H1 (cell line): ENCODE data around the gene ADIPOR1. TPM values are rescaled to one million over a fixed set of nuclear protein-coding genes. Genes with fewer than 3 reads are reported as not detected.

ENCODE experiments used
- CTCF ChIA-PET: fragments of 300-600 bp; sonication (Branson Sonifier 250); formaldehyde crosslinking; loops from one replicate; lab custom pipeline; 2021; ENCODE audit not compliant: partially characterized antibody; lab: Charles Lee
- POLR2A ChIA-PET: fragments of 300-600 bp; sonication (Branson Sonifier 250); formaldehyde crosslinking; loops from one replicate; lab custom pipeline; 2021; ENCODE audit warnings: inconsistent platforms; ENCODE audit not compliant: partially characterized antibody; lab: Charles Lee
- DNase-seq, 2 experiments: peaks; one replicate each; pipeline versions ENCODE4 v3.0.0 to v3.0.0-alpha.2; 2010 to 2022; ENCODE audit warnings: low spot score in 2 of 2, low read depth in 1 of 2, mixed read lengths in 1 of 2
- FAIRE-seq: peaks from 2 replicates; lab custom pipeline; 2011; peaks lifted over from hg19 to GRCh38; lab: Jason Lieb, UNC
- H2AFZ ChIP-seq: 2 replicates; pipeline ENCODE4 v1.8.1; 2012; ENCODE audit warnings: low read length, inconsistent platforms
- H2AK5ac ChIP-seq: 2 replicates; pipeline ENCODE4 v1.6.1; 2013; ENCODE audit warnings: low read depth, low read length
- H2BK120ac ChIP-seq: replicated peaks from 2 replicates; pipeline ENCODE3; 2013; ENCODE audit warnings: low read depth, low read length, inconsistent platforms
- H2BK12ac ChIP-seq: 2 replicates; pipeline ENCODE4 v1.6.1; 2013; ENCODE audit warnings: low read depth, low read length
- H2BK15ac ChIP-seq: 2 replicates; pipeline ENCODE4 v1.6.1; 2013; ENCODE audit warnings: low read length
- H2BK20ac ChIP-seq: 2 replicates; pipeline ENCODE4 v1.6.1; 2013; ENCODE audit warnings: low read length
- H2BK5ac ChIP-seq: 2 replicates; pipeline ENCODE4 v1.6.1; 2013; ENCODE audit warnings: low read depth, low read length
- H3K14ac ChIP-seq: 2 replicates; pipeline ENCODE4 v1.6.1; 2013; ENCODE audit warnings: inconsistent platforms; ENCODE audit not compliant: insufficient read length
- H3K18ac ChIP-seq: 2 replicates; pipeline ENCODE4 v1.6.1; 2013; ENCODE audit warnings: low read length; ENCODE audit errors: extremely low read depth
- H3K23ac ChIP-seq: 2 replicates; pipeline ENCODE4 v1.6.1; 2013; ENCODE audit warnings: inconsistent platforms; ENCODE audit not compliant: insufficient read length
- H3K23me2 ChIP-seq: 2 replicates; pipeline ENCODE4 v1.6.1; 2013; ENCODE audit warnings: low read depth, low read length
- H3K27ac ChIP-seq: 2 replicates; pipeline ENCODE4 v1.6.1; 2011; ENCODE audit warnings: low read depth, low read length, inconsistent platforms
- H3K27me3 ChIP-seq, 4 experiments: replicated peaks in 1 of 4; 1 replicate in 1 of 4; 2 replicates in 3 of 4; pipeline versions ENCODE4 v1.6.1 to v1.8.1; 2011 to 2013; ENCODE audit warnings: low read length in 3 of 4, mild to moderate bottlenecking in 3 of 4, inconsistent platforms in 2 of 4, mixed read lengths in 2 of 4, moderate library complexity in 1 of 4; ENCODE audit not compliant: control insufficient read depth in 3 of 4, insufficient read depth in 3 of 4; ENCODE audit errors: extremely low read depth in 1 of 4
- H3K36me3 ChIP-seq, 4 experiments: 2 replicates each; pipeline versions ENCODE4 v1.6.1 to v1.8.1; 2011 to 2013; ENCODE audit warnings: mild to moderate bottlenecking in 4 of 4, low read length in 3 of 4, moderate library complexity in 2 of 4, control low read depth in 1 of 4, inconsistent platforms in 1 of 4; ENCODE audit not compliant: insufficient read depth in 4 of 4, control insufficient read depth in 2 of 4
- H3K4ac ChIP-seq: replicated peaks from 2 replicates; pipeline ENCODE3; 2013; ENCODE audit warnings: low read length, low read depth, mixed read lengths, inconsistent platforms; ENCODE audit not compliant: insufficient read length
- H3K4me1 ChIP-seq, 4 experiments: replicated peaks in 1 of 4; 1 replicate in 1 of 4; 2 replicates in 3 of 4; pipeline versions ENCODE4 v1.6.1 to v1.8.1; 2011 to 2013; ENCODE audit warnings: low read length in 3 of 4, inconsistent platforms in 2 of 4, mixed read lengths in 1 of 4; ENCODE audit not compliant: insufficient read depth in 4 of 4, control insufficient read depth in 3 of 4
- H3K4me2 ChIP-seq, 2 experiments: 2 replicates each; pipeline versions ENCODE4 v1.6.1 to v1.8.1; 2011 to 2013; ENCODE audit warnings: low read depth in 2 of 2, low read length in 2 of 2, control low read depth in 1 of 2, inconsistent platforms in 1 of 2, mild to moderate bottlenecking in 1 of 2; ENCODE audit not compliant: insufficient read depth in 1 of 2
- H3K4me3 ChIP-seq, 4 experiments: fragments of 200-600, 300-600 bp in 1 of 4; sonication (generic), shearing (Covaris generic), sonication (Bioruptor Twin) in 1 of 4; 2 replicates each; pipeline versions ENCODE4 v1.5.1 to v1.8.1; 2011 to 2016; ENCODE audit warnings: low read length in 4 of 4, low read depth in 3 of 4, control low read depth in 2 of 4, inconsistent platforms in 2 of 4, mild to moderate bottlenecking in 2 of 4, mixed read lengths in 1 of 4, moderate library complexity in 1 of 4; ENCODE audit not compliant: insufficient read depth in 2 of 4; ENCODE audit errors: extremely low read depth in 1 of 4
- H3K56ac ChIP-seq: replicated peaks from 2 replicates; pipeline ENCODE3; 2013; ENCODE audit warnings: low read depth, mild to moderate bottlenecking, mixed read lengths, low read length, inconsistent platforms; ENCODE audit not compliant: insufficient read length
- H3K79me1 ChIP-seq: 2 replicates; pipeline ENCODE4 v1.6.1; 2013; ENCODE audit warnings: low read depth, low read length, control low read depth
- H3K79me2 ChIP-seq, 2 experiments: 2 replicates each; pipeline versions ENCODE4 v1.6.1 to v1.8.1; 2012 to 2013; ENCODE audit warnings: low read length in 2 of 2, mild to moderate bottlenecking in 2 of 2, inconsistent platforms in 1 of 2; ENCODE audit not compliant: insufficient read depth in 2 of 2, control insufficient read depth in 1 of 2
- H3K9ac ChIP-seq, 4 experiments: replicated peaks in 1 of 4; 1 replicate in 1 of 4; 2 replicates in 3 of 4; pipeline versions ENCODE4 v1.6.1 to v1.8.1; 2011 to 2013; ENCODE audit warnings: low read depth in 3 of 4, low read length in 3 of 4, control low read depth in 2 of 4, mild to moderate bottlenecking in 2 of 4, moderate library complexity in 2 of 4, inconsistent platforms in 1 of 4; ENCODE audit errors: extremely low read depth in 1 of 4
- H3K9me3 ChIP-seq, 2 experiments: 2 replicates each; pipeline versions ENCODE4 v1.6.1 to v1.8.1; 2012 to 2013; ENCODE audit warnings: mild to moderate bottlenecking in 2 of 2, moderate library complexity in 2 of 2, control low read depth in 1 of 2, inconsistent platforms in 1 of 2, low read depth in 1 of 2, low read length in 1 of 2, mixed read lengths in 1 of 2; ENCODE audit not compliant: insufficient read depth in 2 of 2
- H4K20me1 ChIP-seq, 2 experiments: replicated peaks in 1 of 2; 2 replicates each; pipeline versions ENCODE3 to v1.8.1; 2011 to 2013; ENCODE audit warnings: inconsistent platforms in 2 of 2, low read length in 2 of 2, mild to moderate bottlenecking in 1 of 2; ENCODE audit not compliant: insufficient read depth in 2 of 2, control insufficient read depth in 1 of 2
- H4K5ac ChIP-seq: 2 replicates; pipeline ENCODE4 v1.6.1; 2013; ENCODE audit warnings: low read length, low read depth, mixed read lengths, inconsistent platforms; ENCODE audit not compliant: insufficient read length
- H4K8ac ChIP-seq: 2 replicates; pipeline ENCODE4 v1.8.0; 2013; ENCODE audit warnings: mild to moderate bottlenecking, moderate library complexity, low read length, inconsistent platforms; ENCODE audit not compliant: insufficient read depth; ENCODE audit errors: extremely low read depth
- H4K91ac ChIP-seq: replicated peaks from 2 replicates; pipeline ENCODE3; 2013; ENCODE audit warnings: low read length, mixed read lengths, inconsistent platforms; ENCODE audit not compliant: insufficient read length
- BACH1 ChIP-seq: IDR thresholded peaks from 2 replicates; pipeline ENCODE4 v1.6.1; 2012; ENCODE audit warnings: low read length, improper control_type of control experiment
- CHD2 ChIP-seq: IDR thresholded peaks from 2 replicates; pipeline ENCODE4 v1.6.1; 2012; ENCODE audit warnings: low read length, improper control_type of control experiment
- E2F6 ChIP-seq: IDR thresholded peaks from 2 replicates; pipeline ENCODE4 v1.6.1; 2012; ENCODE audit warnings: inconsistent platforms
- EGR1 ChIP-seq: IDR thresholded peaks from 2 replicates; pipeline ENCODE4 v1.6.1; 2011; ENCODE audit warnings: low read depth, low read length, borderline replicate concordance
- GABPA ChIP-seq: IDR thresholded peaks from 2 replicates; pipeline ENCODE4 v1.6.1; 2011; ENCODE audit warnings: mild to moderate bottlenecking, low read length, moderate library complexity, borderline replicate concordance; ENCODE audit not compliant: insufficient read depth
- HDAC2 ChIP-seq, 2 experiments: fragments of 300-600 bp in 1 of 2; sonication (generic) in 1 of 2; IDR thresholded peaks; 2 replicates each; pipeline ENCODE4 v1.6.1; 2011 to 2012; ENCODE audit warnings: low read depth in 2 of 2, low read length in 2 of 2, mild to moderate bottlenecking in 2 of 2, moderate library complexity in 2 of 2, borderline replicate concordance in 1 of 2, inconsistent platforms in 1 of 2
- KDM5A ChIP-seq: fragments of 200-600 bp; IDR thresholded peaks from 2 replicates; pipeline ENCODE4 v1.7.1; 2012; ENCODE audit warnings: mild to moderate bottlenecking, low read length, inconsistent platforms, mixed read lengths
- PHF8 ChIP-seq: fragments of 200-600 bp; sonication (generic); conservative IDR thresholded peaks from 2 replicates; pipeline ENCODE4 v1.7.1; 2012; ENCODE audit warnings: low read depth, mild to moderate bottlenecking, inconsistent platforms, low read length, moderate library complexity
- SAP30 ChIP-seq: fragments of 300-600 bp; sonication (generic); IDR thresholded peaks from 2 replicates; pipeline ENCODE4 v1.7.1; 2012; ENCODE audit warnings: low read length, moderate library complexity, mild to moderate bottlenecking, inconsistent platforms; ENCODE audit not compliant: insufficient read depth, insufficient replicate concordance
- SIN3A ChIP-seq, 2 experiments: IDR thresholded peaks in 1 of 2; conservative IDR thresholded peaks in 1 of 2; 2 replicates each; pipeline ENCODE4 v1.6.1; 2011 to 2012; ENCODE audit warnings: low read length in 2 of 2, improper control_type of control experiment in 1 of 2, low read depth in 1 of 2, mild to moderate bottlenecking in 1 of 2
- TAF1 ChIP-seq: IDR thresholded peaks from 2 replicates; pipeline ENCODE4 v1.6.1; 2011; ENCODE audit warnings: mild to moderate bottlenecking, low read depth, low read length
- TAF7 ChIP-seq: optimal IDR thresholded peaks from 2 replicates; pipeline ENCODE3; 2011; ENCODE audit warnings: low read depth, mild to moderate bottlenecking, inconsistent platforms, low read length, moderate library complexity, borderline replicate concordance
- WGBS, 2 experiments: shearing (Covaris generic) in 1 of 2; methylation state at CpG; one replicate each; pipeline versions ENCODE4 v1.1.6 to v1.1.7; 2013 to 2015; ENCODE audit warnings: low lambda C conversion rate in 2 of 2, mixed read lengths in 2 of 2, inconsistent platforms in 1 of 2, low coverage in 1 of 2, missing lambda C conversion rate in 1 of 2; ENCODE audit not compliant: insufficient replicate concordance in 2 of 2, insufficient coverage in 1 of 2, insufficient read length in 1 of 2; ENCODE audit errors: extremely low coverage in 1 of 2, missing lambda C conversion rate in 1 of 2; 5-methylcytosine and 5-hydroxymethylcytosine counted together
- polyA plus RNA-seq, 7 experiments: library from polyadenylated mRNA; depleted of rRNA in 3 of 7; stranded (reverse) in 5 of 7; unstranded in 2 of 7; fragments of >200 nt in 5 of 7; fragments of 200-250 nt in 2 of 7; gene quantifications; 1 replicate in 5 of 7; 2 replicates in 1 of 7; 4 replicates in 1 of 7; pipeline versions ENCODE4 v1.2.1 to v1.2.3, GENCODE V29; 2011 to 2013; ENCODE audit warnings: missing spikeins in 2 of 7, mixed read lengths in 2 of 7
- total RNA-seq: library from RNA; stranded (reverse); fragmentation: NEBNext Ultra II Directional; extraction: Animal tissue kit (Norgen Biotek cat#: 25700); gene quantifications from 2 replicates; pipeline ENCODE4 v1.2.1, GENCODE V29; 2021

ADIPOR1 gene
- total and polyA plus RNA-seq, 2 of the 8 experiments (the other 6 are each of a cell fraction or from before 2014, with no cell fraction given): 69.8 to 118 TPM

GRCh38 chr1:202968895-202969295, 10.8 kb upstream of the ADIPOR1 start:
- H3K56ac ChIP-seq: no peak overlapping the region
- H2BK15ac ChIP-seq: no peak overlapping the region
- H3K18ac ChIP-seq: no peak overlapping the region
- H2BK12ac ChIP-seq: no peak overlapping the region
- H3K27ac ChIP-seq: no peak overlapping the region
- WGBS, 2 experiments: 37% methylated on average over 5 of the region's 5 CpGs; no CpG with 5 or more reads in 1 of the 2 experiments
- DNase-seq (peak in 1 of 2 experiments; percentile 49), FAIRE-seq (peak; percentile 70)
- no peak overlapping the region for H4K8ac ChIP-seq
- H2BK120ac ChIP-seq: no peak overlapping the region
- no peak overlapping the region for H3K23ac ChIP-seq
- no peak overlapping the region for H2BK5ac ChIP-seq
- peaks cover 0 to 2% of the 10 kb centered on the region in 2 experiments for H4K20me1 ChIP-seq
- no peak overlapping the region for H3K4me2 ChIP-seq
- ChIA-PET CTCF (interaction anchor here (0.8 to 1.7 kb wide), 6 partner anchors 9 to 40 kb away, joined by 3 to 11 read pairs (median 6); no protein-coding TSS in a partner anchor), POLR2A (interaction anchor here (0.9 to 2.0 kb wide), 3 partner anchors 14 to 40 kb away, joined by 3 to 7 read pairs (median 3); no protein-coding TSS in a partner anchor)
- peak overlapping the region; percentile 88; the same call in 1 of the 2 replicates for H2AFZ ChIP-seq
- H2BK20ac ChIP-seq: no peak overlapping the region
- H3K4me3 ChIP-seq: no peak overlapping the region
- no peak overlapping the region for H4K5ac ChIP-seq
- no peak overlapping the region for H4K91ac ChIP-seq
- H3K4me1 ChIP-seq: peaks cover 4 to 6% (median 5%) of the 10 kb centered on the region in 4 experiments; a peak in 6 of 7 replicates
- H3K9ac ChIP-seq: no peak overlapping the region
- H3K27me3 ChIP-seq: no peaks in the 10 kb centered on the region; a peak in 2 of 7 replicates
- no peaks in the 10 kb centered on the region for H3K36me3 ChIP-seq
- H3K9me3 ChIP-seq: no peaks in the 10 kb centered on the region
- no peak overlapping the region for H2AK5ac ChIP-seq
- H3K79me1 ChIP-seq: no peaks in the 10 kb centered on the region
- H3K79me2 ChIP-seq: no peaks in the 10 kb centered on the region
- H3K4ac ChIP-seq: no peak overlapping the region
- peaks cover 10% of the 10 kb centered on the region for H3K23me2 ChIP-seq
- no peak overlapping the region for H3K14ac ChIP-seq
- TF ChIP-seq BACH1 (no peak), E2F6 (no peak), EGR1 (no peak), HDAC2 (IDR thresholded peaks at IDR 0.05; ENCODE audit: borderline replicate concordance in 1 of 2, low read depth in 2 of 2, low read length in 2 of 2) (no peak), SIN3A (conservative IDR thresholded peaks at IDR 0.05 in 1 of 2, IDR thresholded peaks at IDR 0.05 in 1 of 2; ENCODE audit: low read depth in 1 of 2, low read length in 2 of 2) (peak in 1 of 2 experiments; percentile 62; a peak in 1 of 4 replicates), GABPA (no peak), TAF7 (no peak), SAP30 (no peak), CHD2 (no peak), PHF8 (no peak), TAF1 (0 out of 2 replicates have a peak, but pooled peaks have one; percentile 32), KDM5A (no peak)
